ENCODE measurements around the gene DOC2A.
A peak's percentile ranks its signal among the peaks of the same experiment; 100 is the strongest.

DOC2A gene

DNA sequence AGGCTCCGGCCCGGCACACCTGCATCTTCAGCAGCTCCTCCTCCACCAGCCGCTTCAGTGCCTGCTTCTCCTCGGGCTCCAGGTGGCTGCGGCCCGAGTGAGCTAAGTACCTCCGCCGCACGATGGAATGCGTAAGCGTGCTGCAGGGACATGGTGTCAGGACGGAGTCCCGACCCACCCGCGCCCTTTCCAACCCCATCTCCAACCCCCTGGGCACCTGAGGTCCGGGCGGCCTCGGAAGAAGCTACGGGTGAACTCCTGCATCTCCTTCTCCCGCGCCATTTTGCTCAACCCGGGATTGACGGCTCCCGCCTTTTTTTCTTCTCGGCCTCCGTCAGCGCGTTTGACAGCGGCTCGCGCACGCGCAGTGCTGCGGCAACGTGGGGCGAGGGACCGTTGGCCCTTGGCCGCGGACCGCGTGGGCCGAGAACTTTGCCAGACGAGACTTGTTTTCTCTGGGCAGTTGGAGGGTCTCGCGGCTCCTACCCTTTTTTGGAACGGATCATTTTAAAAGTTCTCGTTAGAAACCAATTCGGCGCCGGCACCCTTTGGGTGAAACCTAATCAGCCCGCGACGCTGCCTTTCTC, 15.4 kb downstream of the DOC2A start, which contains the start of gene HIRIP3:
Gene HIRIP3, minus strand, starts transcription at position 294 of the 587 bp plus-strand sequence. Its CDS starts 12 bp downstream, at position 282.
- peak within 1 kb of the TSS; percentile 99 for H3K9ac ChIP-seq (ENCODE audit: insufficient read length)
- H3K27ac ChIP-seq, result peak within 1 kb of the TSS; percentile 97
- H3K9me3 ChIP-seq (ENCODE audit: low read depth, low read length), result no peaks in the 10 kb centered on the region
- TF ChIP-seq EZH2 (IDR thresholded peaks at IDR 0.05) (no peak), POLR2AphosphoS5 (IDR thresholded peaks at IDR 0.05; ENCODE audit: borderline replicate concordance, low read depth, low read length) (0 out of 2 replicates have a peak, but pooled peaks have one; percentile 29)
- DNase-seq (ENCODE audit: low read depth, low spot score), result peak; percentile 24
- H3K4me3 ChIP-seq, result peak within 1 kb of the TSS; percentile 96
- H3K36me3 ChIP-seq (ENCODE audit: insufficient read depth, low read length), result peaks cover 33% of the 10 kb centered on the region

DNA sequence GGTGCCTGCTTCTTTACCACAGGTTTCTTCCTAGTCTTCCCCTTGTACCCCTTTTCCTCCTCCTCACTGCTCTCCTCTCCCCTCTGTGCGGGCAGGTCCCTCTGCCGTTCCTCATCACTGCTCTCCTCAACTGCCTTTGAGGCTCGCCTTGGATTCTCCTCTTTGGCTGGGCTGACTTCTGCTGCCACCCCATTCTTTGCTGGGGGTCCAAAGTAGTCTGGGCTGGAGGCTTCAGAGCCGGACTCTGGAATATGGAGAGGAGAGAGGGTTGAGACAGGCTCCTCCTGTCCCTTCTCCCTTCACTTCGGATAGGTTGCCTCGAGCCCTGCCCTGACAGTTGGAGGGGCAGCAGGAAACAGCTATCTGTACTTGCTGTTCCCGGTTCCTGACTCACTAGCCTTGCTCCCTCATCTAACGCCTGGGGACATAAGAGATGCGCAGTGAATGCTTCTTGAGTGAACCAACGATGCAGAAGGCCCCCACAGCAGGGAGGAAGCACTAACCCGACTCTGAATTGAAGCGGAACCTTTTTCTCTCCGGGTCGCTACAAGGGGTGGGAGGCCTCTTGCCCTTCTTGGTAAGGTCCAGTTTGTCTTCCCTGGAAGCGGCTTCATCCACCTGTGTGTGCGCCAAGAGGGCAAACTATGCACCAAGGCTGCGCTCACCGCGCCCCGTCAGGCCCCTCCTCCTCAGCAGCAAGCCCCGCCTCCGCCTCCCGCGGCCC, 16.1 kb downstream of the DOC2A start:
- no peak for TF ChIP-seq POLR2AphosphoS5 (IDR thresholded peaks at IDR 0.05; ENCODE audit: borderline replicate concordance, low read depth, low read length)
- no peak for TF ChIP-seq EZH2 (IDR thresholded peaks at IDR 0.05)
- no peak for TF ChIP-seq FOXP2 (optimal IDR thresholded peaks at IDR 0.05; ENCODE audit: control extremely low read depth, extremely low read length, insufficient read depth)
- no peaks in the 10 kb centered on the region for H3K9me3 ChIP-seq (ENCODE audit: low read depth, low read length)
- peak overlapping the region; percentile 97 for H3K27ac ChIP-seq
- peaks cover 39% of the 10 kb centered on the region for H3K36me3 ChIP-seq (ENCODE audit: insufficient read depth, low read length)
- DNase-seq (ENCODE audit: low read depth, low spot score), result no peak
- H3K4me3 ChIP-seq, result peak overlapping the region; percentile 96
- peak overlapping the region; percentile 99 for H3K9ac ChIP-seq (ENCODE audit: insufficient read length)

DNA sequence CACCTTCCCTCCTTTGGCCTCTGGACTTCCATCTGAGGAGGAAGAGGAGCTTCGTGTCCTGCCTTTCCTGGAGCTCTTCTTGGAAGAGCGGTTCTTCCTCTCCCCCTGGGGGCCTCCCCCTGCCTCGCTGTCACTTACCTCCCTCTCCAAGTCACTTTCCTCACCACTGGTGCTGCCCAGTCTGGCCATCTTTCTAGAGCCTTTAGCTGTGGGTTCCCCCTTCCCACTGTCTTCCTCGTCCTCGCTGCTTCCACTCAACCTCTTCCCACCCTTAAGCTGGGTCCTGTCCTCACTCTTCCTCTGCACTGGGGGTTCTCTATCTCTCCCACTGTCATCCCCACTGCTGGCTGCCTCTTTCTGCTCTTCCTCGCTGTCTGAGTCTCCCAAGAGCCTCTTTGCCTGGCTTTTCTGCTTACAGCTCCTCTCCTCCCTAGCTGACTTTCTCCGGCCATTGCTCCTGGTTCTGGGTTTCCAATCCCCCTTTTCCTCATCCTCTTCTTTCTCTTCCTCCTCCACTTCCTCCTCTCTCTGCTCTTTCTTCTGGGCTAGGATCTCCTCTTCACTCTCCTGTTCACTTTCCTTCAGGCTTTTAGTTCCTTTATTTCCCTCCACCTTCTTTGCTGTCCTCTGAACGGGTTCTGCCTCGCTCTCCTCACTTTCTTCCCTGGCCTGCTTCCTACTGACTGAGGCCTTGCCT, 16.8 kb downstream of the DOC2A start:
- peaks cover 44% of the 10 kb centered on the region for H3K36me3 ChIP-seq (ENCODE audit: insufficient read depth, low read length)
- H3K9ac ChIP-seq (ENCODE audit: insufficient read length), result peak overlapping the region; percentile 99
- peak overlapping the region; percentile 97 for H3K27ac ChIP-seq
- H3K9me3 ChIP-seq (ENCODE audit: low read depth, low read length), result no peaks in the 10 kb centered on the region
- H3K4me3 ChIP-seq, result peak overlapping the region; percentile 96
- TF ChIP-seq EZH2 (IDR thresholded peaks at IDR 0.05), result no peak
- no peak for TF ChIP-seq FOXP2 (optimal IDR thresholded peaks at IDR 0.05; ENCODE audit: control extremely low read depth, extremely low read length, insufficient read depth)
- TF ChIP-seq POLR2AphosphoS5 (IDR thresholded peaks at IDR 0.05; ENCODE audit: borderline replicate concordance, low read depth, low read length), result no peak
- DNase-seq (ENCODE audit: low read depth, low spot score), result no peak

DNA sequence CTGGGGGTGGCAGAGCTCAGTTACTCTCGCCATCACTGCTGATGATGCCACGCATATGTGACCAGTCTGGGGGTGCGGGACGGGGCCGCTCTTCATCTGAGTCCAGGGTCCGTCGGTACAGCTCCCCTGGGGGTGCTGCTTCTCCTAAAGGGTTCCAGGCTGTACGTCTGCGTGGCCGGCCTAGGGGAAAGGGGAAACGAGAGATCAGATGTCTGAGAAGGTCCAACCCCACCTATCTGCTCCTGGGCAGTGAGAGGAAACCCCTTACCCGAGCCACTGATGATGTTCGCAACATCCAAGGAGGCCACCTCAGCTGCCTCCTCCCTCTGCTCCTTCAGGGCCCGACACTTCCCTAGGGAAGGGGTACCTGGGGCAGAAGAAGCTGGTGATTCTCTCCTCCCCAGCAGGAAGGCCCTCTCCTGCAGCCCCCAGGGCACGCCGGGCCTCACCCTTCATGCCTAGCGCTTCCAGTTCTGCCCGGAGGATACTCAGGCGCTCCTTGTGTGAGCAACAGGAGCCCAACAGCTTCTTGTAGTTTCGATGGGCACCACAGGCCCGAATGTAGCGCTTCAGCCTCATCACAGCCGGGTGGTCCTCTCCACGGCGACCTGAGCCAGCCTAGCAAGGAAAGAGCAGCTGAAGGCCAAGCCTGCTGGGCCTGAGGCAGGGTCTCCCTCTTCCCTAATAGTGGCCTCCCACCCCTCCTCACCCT, 17.5 kb downstream of the DOC2A start:
- Histone ChIP-seq H3K9ac (ENCODE audit: insufficient read length) (no peak overlapping the region), H3K27ac (no peak overlapping the region), H3K9me3 (ENCODE audit: low read depth, low read length) (no peaks in the 10 kb centered on the region), H3K4me3 (no peak overlapping the region), H3K36me3 (ENCODE audit: insufficient read depth, low read length) (peaks cover 48% of the 10 kb centered on the region)
- no peak for TF ChIP-seq EZH2 (IDR thresholded peaks at IDR 0.05)
- TF ChIP-seq FOXP2 (optimal IDR thresholded peaks at IDR 0.05; ENCODE audit: control extremely low read depth, extremely low read length, insufficient read depth), result no peak
- no peak for TF ChIP-seq POLR2AphosphoS5 (IDR thresholded peaks at IDR 0.05; ENCODE audit: borderline replicate concordance, low read depth, low read length)
- DNase-seq (ENCODE audit: low read depth, low spot score), result no peak

DNA sequence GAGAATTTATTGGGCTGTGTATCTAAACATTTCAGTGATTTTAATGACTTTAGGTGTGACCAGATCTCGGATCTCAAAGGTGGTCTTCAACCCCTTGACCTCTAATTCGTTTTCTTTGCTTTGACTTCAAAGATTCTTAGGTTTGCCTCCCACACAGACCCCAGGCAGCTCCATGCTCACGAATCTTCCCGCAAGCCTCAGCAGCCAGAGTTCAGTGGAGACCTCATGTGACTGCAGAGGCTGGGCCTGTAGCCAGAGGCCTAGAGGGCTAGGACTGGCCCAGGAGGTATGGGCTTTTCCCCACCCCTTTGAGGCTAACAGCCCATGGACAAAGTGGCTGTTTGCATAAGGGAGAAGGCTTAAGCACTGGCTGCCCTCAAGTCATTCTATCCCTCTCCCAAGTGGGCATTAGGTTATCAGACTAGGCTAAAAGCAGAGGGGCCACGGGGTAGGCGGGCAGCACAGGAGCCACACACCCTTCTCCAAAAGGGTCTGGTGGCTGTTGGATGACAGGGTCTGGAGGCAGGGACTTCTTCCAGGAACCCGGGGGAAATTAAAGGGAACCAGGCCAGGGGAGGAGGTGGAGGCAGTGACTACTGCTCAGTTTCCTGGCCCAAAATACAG, 18.4 kb downstream of the DOC2A start:
- no peak for DNase-seq (ENCODE audit: low read depth, low spot score)
- Histone ChIP-seq H3K36me3 (ENCODE audit: insufficient read depth, low read length) (peaks cover 42% of the 10 kb centered on the region), H3K4me3 (no peak overlapping the region), H3K9me3 (ENCODE audit: low read depth, low read length) (no peaks in the 10 kb centered on the region), H3K9ac (ENCODE audit: insufficient read length) (no peak overlapping the region), H3K27ac (peak overlapping the region; percentile 60; the same call in 1 of the 2 replicates)
- TF ChIP-seq EZH2 (IDR thresholded peaks at IDR 0.05), result no peak

DNA sequence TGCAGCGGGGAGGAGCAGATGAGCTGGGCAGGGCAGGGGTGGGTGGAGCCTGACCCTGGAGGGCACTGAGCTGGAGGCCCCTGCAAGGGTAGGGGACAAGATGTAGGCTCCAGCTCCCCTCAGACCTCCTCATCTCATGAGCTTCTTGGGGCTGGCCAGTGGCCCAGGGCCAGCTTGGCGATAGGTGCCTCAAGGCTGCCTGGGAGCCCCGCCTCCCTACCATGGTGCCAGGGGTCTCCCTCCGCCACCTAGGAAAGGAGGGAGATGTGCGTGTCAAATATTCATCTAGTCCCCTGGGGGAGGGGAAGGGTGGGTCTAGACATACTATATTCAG, 19.3 kb downstream of the DOC2A start:
- Histone ChIP-seq H3K9me3 (ENCODE audit: low read depth, low read length) (no peaks in the 10 kb centered on the region), H3K4me3 (no peak overlapping the region), H3K9ac (ENCODE audit: insufficient read length) (no peak overlapping the region), H3K27ac (no peak overlapping the region), H3K36me3 (ENCODE audit: insufficient read depth, low read length) (peaks cover 49% of the 10 kb centered on the region)
- DNase-seq (ENCODE audit: low read depth, low spot score), result no peak
- no peak for TF ChIP-seq FOXP2 (optimal IDR thresholded peaks at IDR 0.05; ENCODE audit: control extremely low read depth, extremely low read length, insufficient read depth)
- TF ChIP-seq POLR2AphosphoS5 (IDR thresholded peaks at IDR 0.05; ENCODE audit: borderline replicate concordance, low read depth, low read length), result no peak
- no peak for TF ChIP-seq EZH2 (IDR thresholded peaks at IDR 0.05)

DNA sequence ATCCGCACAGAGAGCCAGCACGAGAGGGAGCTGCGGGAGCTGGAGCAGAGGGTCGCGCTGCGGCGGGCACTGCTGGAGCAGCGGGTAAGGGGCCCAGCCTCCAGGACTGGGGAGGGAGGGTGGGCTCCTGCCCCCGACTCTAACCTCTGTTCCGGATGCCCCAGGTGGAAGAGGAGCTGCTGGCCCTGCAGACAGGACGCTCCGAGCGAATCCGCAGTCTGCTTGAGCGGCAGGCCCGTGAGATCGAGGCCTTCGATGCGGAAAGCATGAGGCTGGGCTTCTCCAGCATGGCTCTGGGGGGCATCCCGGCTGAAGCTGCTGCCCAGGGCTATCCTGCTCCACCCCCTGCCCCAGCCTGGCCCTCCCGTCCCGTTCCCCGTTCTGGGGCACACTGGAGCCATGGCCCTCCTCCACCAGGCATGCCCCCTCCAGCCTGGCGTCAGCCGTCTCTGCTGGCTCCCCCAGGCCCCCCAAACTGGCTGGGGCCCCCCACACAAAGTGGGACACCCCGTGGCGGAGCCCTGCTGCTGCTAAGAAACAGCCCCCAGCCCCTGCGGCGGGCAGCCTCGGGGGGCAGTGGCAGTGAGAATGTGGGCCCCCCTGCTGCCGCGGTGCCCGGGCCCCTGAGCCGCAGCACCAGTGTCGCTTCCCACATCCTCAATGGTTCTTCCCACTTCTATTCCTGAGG, 19.8 kb downstream of the DOC2A start:
- H3K27ac ChIP-seq, result no peak overlapping the region
- peaks cover 54% of the 10 kb centered on the region for H3K36me3 ChIP-seq (ENCODE audit: insufficient read depth, low read length)
- TF ChIP-seq FOXP2 (optimal IDR thresholded peaks at IDR 0.05; ENCODE audit: control extremely low read depth, extremely low read length, insufficient read depth) (no peak), POLR2AphosphoS5 (IDR thresholded peaks at IDR 0.05; ENCODE audit: borderline replicate concordance, low read depth, low read length) (no peak), EZH2 (IDR thresholded peaks at IDR 0.05) (no peak)
- no peaks in the 10 kb centered on the region for H3K9me3 ChIP-seq (ENCODE audit: low read depth, low read length)
- H3K4me3 ChIP-seq, result no peak overlapping the region
- no peak for DNase-seq (ENCODE audit: low read depth, low spot score)
- no peak overlapping the region for H3K9ac ChIP-seq (ENCODE audit: insufficient read length)

All from SK-N-MC (cell line).